NCI-H2107 (cell line): ENCODE measurements around the gene CCDC15.
"Not testable (repeated sequence)": the region's sequence is repeated elsewhere in the genome, so short reads cannot be mapped to it uniquely, and the experiment has no call there.

Source experiments
- DNase-seq: peaks from one replicate; lab custom pipeline; 2025; lab: John Stamatoyannopoulos, UW

Gene CCDC15

GRCh38 chr11:125001079-125001778 is 47.2 kb downstream of the CCDC15 start:
- DNase-seq = no peak

GRCh38 chr11:125001849-125002248 is 47.8 kb downstream of the CCDC15 start:
- no peak for DNase-seq

GRCh38 chr11:125005491-125005890 is 51.5 kb downstream of the CCDC15 start:
- no peak for DNase-seq

GRCh38 chr11:125016413-125016812 is 62.4 kb downstream of the CCDC15 start:
- DNase-seq = no peak

- DNase-seq = no peak
These were observed 66.3 kb downstream of the CCDC15 start for GRCh38 chr11:125020342-125020741.

GRCh38 chr11:125022551-125022950 is 68.5 kb downstream of the CCDC15 start:
- DNase-seq = no peak

GRCh38 chr11:125025968-125026367 is 72.0 kb downstream of the CCDC15 start:
- DNase-seq = no peak

GRCh38 chr11:125029431-125029830 is 75.4 kb downstream of the CCDC15 start:
- not testable (repeated sequence) for DNase-seq

GRCh38 chr11:125036933-125037332 is 82.9 kb downstream of the CCDC15 start:
- DNase-seq = no peak

- DNase-seq = no peak
These were observed 95.3 kb downstream of the CCDC15 start for GRCh38 chr11:125049164-125049792.

- DNase-seq = no peak
These were observed 98.0 kb downstream of the CCDC15 start for GRCh38 chr11:125052047-125052446.

GRCh38 chr11:125053167-125053566 is 99.2 kb downstream of the CCDC15 start:
- DNase-seq = no peak

GRCh38 chr11:125055107-125055715 is 101.2 kb downstream of the CCDC15 start:
- no peak for DNase-seq

GRCh38 chr11:125056111-125056510 is 102.1 kb downstream of the CCDC15 start:
- DNase-seq = not testable (repeated sequence)

GRCh38 chr11:125056931-125057692 is 103.1 kb downstream of the CCDC15 start:
- no peak for DNase-seq

GRCh38 chr11:125057693-125058016 is 103.7 kb downstream of the CCDC15 start:
- DNase-seq = no peak

GRCh38 chr11:125061281-125061680 is 107.3 kb downstream of the CCDC15 start:
- DNase-seq = no peak

- DNase-seq = no peak
These were observed 108.4 kb downstream of the CCDC15 start for GRCh38 chr11:125062218-125062930.

GRCh38 chr11:125062931-125063428 is 109.0 kb downstream of the CCDC15 start, which contains the start of gene SLC37A2:
Gene SLC37A2, plus strand, starts transcription at chr11:125063305. Its CDS starts 63 bp downstream, at chr11:125063368.
- no peak for DNase-seq

GRCh38 chr11:125063429-125064043 is 109.5 kb downstream of the CCDC15 start:
- no peak for DNase-seq

- DNase-seq = no peak
These were observed 110.1 kb downstream of the CCDC15 start for GRCh38 chr11:125064070-125064469.
